HG02885 (cell line): Measurements from ENCODE around the gene ST7L.
A peak's percentile ranks its signal among the peaks of the same experiment; 100 is the strongest.

ENCODE experiments used
- ATAC-seq: cut with Tn5 transposase; IDR thresholded peaks from one replicate; pipeline ENCODE4 v1.9.1; 2021; ENCODE audit warnings: mild to moderate bottlenecking; ENCODE audit not compliant: unreplicated experiment, poor library complexity

ST7L gene

DNA sequence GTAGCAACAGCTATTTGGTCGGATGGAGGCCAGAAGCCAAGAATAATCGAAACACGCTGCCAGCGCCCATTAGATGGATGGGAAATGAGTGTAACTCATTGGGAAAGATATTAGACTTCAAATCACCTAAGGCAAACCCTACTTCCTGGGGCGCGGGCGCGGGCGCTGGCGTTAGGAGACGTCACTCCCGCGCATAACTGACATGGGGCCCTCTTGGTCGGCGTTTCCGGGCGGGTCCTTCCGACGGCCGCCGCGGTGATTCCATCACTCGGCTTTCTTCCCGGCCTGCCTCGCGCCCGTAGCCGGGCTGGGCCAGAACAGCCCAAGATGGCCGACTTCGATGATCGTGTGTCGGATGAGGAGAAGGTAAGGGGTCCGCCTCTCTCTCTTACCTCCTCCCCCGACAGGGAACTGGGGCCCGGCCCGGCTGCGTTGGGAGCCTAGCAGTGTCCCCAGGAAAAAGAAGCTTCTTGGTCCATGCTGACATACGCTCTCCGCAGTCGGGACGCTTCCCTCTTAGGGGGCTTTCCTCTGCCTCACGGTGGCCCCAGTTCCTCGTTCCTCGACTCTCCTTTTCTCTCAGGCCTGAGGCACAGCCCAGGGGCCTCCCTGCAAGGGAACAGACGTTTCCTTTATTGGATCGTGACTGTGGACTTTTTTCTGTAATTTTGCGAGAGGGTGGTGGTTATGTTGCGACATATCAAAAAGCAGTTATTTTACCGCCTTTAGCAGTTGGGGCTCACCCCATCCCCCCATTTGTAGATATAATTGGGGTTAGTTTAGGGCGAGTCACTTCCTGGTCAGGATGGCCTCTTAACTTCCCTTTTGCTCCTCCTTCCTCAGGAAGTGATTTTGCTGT is 806 bp upstream of the ST7L start, which contains the start of gene CAPZA1:
Gene CAPZA1, plus strand, starts transcription at position 315 of the 859 bp plus-strand sequence. Its CDS starts 13 bp downstream, at position 328.
- ATAC-seq = peak; percentile 82

DNA sequence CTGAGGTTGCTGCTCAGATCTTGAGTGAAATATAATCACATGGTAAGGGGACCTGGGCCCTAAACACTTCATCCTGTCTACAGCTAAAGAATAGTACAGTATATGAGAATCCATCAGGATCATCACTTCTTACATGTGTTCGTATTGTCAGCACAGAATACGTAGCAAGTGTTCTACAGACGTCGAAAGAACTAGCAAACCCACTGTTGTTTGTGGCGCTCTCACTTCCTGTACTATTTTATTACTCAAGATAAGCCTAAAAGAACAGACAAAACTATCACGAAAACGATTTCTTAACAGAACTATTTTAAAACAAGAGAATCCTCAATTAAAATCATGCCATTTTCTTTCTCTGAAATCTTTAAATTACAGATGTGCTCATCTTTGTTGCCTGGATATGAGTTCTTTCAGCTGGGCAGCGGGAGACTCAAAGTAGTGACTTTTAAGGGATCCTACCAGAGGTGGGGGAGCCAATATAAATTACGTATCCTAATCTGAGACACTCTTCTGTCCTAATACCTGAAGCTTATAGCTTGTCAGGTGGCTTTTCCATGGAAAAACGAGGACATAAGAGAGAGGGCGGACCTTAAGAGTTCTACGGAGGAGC is 724 bp downstream of the ST7L start:
- no peak for ATAC-seq

DNA sequence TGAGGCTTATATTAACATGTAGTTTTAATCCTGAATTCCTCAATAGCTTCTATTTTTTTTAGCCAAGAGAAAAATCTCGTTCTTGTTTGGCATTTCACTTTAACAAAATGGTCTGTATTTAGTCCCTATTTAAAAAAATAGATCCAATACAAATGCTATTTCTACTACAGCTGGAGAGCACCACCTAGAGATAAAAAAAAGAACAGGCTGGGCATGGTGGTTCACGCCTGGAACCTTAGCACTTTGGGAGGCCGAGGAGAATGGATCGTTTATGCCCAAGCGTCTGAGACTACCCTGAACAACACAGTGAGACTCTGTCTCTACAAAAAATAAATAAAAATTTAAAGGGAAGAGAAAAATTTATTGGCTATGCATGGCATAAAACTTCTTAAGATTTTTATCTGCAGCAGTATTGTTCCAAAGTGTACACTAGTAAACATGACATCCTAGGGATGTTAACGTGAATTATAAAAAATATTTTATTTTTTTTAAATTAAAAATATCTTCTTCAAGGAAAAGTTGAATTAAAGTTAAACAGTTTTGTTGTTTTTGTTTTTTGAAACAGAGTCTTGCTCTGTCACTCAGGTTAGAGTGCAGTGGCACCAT is 4.4 kb downstream of the ST7L start:
- no peak for ATAC-seq

DNA sequence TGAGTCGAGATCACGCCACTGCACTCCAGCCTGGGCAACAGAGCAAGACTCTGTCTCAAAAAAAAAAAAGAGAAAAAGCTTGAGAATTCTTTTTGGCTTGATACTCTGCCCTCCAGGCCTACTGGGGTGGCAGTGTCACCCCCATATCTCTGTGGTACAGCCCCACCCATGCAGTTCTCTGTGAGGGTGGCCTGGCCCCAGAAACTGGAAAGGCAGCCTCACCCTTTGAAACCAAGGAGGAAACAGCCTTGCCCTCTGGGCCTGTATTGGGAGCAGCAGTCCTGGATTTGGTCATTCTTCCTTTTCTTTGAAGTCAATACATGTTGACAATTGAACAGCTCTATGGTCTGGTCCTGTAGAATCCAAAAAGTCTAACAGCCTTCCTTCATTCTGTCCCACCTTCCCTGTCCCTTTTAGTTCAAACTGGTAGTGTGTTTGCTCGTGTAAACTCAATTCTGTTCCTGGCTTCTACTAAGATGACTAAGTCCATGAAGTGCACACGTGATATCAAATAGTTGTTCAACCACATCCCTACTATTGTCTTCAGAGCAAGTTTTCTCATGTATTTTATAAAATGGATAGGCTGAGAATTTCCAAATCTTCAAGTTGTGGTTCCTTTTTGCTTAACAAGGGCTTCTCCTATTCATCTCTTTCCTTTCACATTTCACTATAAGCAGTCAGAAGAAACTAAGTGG is 13.2 kb downstream of the ST7L start:
- no peak for ATAC-seq

DNA sequence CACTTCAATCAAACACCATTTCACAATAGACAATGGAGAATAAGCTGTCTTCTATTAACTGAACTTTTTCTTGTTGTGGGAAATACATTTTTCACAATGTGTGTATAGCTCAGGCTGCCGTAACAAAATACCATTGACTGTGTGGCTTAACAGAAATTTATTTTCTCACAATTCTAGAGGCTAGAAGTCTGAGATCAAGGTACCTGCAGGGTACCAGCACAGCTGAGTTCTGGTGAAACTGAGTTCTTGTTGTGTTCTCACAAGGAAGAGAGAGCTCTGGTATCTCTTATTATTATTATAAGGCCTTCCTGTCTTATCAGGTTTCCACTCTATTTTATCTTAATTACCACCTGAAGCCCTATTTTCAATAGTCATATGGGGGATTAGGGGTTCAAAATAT is 15.4 kb downstream of the ST7L start:
- no peak for ATAC-seq

DNA sequence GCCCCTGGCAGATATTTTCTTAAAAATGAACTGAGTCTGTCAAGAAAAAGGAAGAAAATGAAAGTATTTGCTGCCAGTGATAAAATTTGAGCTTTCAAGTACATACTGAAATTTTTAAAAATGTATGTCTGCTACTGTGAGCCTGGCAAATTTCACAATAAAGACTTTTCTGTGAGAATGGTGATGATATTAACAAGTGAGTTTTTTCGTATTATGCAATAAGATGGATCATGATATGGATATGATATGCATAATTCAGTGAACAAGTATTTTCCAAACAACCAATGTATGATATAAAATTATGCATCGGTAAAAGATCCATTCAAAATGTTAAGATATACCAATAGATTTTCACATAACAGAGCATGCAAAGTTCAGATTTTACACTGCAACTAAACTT is 15.9 kb downstream of the ST7L start:
- no peak for ATAC-seq

DNA sequence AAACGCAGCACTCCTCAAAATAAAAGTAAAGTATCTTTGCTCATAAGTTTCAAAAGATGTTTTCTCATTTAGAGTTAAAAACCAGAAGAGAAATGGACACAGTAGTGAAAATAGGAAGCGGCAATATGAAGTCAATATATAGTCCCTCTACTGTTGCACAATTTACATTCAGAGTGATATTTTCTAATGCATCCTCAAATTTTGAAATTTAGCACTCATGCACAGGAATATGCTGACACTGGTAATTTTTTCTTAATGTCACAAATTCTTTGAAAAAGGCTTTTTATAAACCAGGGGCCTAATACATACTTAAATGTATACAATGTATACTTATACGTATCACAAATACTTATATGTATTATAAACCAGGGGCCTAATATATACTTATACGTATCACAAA is 19.5 kb downstream of the ST7L start:
- ATAC-seq = no peak

DNA sequence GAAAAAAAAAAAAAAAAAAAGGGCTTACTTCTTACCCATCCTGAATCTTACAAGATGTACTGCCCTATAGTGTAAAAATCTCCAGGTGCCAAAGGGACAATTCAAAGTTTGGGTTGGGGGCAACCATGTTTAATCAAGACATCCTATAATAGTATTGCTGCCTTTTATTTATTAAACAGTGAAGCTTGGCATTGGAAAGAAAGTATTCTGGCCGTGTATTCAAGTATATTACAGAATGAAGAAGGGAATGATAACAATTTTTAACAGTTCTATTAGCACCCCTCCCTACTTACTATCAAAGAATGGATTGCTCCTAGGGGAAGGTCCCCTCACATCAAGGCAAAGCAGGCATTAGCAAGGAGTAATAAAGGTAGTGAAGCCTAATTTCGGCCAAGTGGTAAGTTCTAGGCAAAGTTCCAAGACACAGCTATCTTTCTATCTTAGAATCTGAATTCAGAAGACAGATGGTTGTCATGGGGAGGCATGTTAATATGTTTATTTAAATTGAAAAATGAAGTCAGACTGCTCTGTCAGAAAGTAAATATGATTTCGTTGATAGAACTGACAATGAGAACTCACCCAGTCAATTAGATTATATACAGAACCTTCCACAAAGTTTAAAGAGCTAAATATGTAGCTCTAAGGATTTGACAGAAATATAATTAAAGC is 24.6 kb downstream of the ST7L start:
- ATAC-seq = no peak

DNA sequence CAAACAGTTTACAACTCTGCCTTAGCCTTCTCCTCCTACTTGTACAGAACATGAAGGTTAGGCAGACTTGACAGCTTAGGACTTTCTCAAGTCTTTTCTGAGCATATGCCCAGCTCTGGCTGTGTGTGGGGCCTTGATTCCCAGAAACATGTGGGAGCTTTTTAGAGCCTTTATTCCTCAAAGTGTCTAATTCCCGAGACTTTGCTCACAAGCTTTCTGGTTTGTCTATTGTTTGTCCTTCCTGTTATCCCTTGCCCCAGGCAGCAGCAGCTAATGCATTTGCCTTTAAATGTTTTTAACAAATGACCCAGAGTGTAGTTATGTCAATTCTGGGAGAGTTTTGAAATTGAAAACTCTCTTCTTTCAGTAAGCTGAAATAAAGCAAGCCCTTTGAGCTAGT is 29.2 kb downstream of the ST7L start:
- ATAC-seq = no peak

DNA sequence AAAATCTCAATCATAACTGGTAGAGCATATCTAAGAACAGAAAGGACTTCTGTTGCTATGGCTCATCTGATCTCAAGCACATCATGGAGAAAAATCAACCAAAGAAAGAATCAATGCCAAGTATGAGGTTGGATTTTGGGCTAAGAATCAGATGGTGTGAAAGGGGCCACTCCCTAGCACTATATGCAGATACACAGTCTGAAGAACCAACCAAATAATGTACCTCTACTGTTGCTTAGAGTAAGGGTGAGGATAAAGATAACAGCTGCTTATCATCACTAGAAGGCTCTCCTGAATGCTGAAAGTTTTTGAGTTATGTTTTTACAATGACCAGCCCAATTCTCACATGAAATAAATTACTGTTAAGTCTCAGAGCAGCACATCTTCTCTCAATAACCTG is 35.6 kb downstream of the ST7L start:
- ATAC-seq = no peak

DNA sequence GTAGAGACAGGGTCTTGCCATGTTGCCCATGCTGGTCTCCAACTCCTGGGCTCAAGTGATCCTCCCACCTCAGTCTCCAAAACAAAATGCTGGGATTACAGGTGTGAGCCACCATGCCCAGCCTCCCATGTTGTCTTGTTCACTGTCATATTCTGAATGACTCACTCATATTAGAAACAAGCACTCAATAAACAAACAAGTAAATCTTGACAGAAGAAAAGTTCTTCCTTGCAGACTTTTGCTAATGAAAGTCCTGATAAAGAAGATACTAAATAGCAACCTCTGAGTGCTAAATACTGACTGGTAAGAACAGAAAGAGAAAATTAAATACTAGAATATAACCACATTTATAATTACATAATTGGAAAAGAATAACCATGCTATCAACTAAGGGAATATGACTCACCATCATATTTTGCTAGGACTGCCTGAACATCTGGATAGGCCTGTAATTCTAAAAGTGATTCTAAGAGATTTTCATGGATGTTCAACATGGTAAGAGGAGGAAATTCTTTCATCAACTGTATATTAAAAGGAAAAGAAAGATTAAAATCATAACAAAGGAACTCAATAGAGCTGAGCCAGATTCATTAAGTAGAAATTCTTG is 37.3 kb downstream of the ST7L start:
- ATAC-seq = no peak

DNA sequence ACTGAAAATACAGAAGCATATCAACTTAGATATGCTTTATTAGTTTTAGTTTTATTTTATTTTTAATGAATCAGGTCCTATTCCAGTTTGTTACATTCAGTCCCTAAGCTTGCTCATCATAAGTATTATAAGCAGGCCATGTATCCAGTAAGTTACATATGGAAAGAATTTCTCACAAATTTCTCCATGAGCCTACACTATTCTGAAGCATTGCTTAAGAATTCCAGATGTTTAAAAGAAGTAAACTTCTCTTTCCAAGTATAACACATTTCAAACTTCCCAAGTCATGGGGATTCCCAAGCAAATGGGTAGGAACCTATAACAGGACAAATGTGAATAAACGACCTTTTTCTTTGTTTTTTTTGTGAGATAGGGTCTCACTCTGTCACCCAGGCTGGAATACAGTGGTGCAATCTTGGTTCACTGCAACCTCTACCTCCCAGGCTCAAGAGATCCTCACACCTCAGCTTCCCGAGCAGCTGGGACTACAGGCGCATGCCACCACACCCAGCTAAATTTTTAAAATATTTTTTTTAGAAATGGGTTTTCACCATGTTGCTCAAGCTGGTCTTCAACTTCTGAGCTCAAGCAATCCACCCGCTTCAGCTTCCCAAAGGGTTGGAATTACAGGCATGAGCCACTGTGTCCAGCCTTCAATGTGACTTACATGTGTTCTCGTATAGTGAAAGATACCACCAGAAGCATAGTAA is 39.0 kb downstream of the ST7L start:
- ATAC-seq = no peak

DNA sequence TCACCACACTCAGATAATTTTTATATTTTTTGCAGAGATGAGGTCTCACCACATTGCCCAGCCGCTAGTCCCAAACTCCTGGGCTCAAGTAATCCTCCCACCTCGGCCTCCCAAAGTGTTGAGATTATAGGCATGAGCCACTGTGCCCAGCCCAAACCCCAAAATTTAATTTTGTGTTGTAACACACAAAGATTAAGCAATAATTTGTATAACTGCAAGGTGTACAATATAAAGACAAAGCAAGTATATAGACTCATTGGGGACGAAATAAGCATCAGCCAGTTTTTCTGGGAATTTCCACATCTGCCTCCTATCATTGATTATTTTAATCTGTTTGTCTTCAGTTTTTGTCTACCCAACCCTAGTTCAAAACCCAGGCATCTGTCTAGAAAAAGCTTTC is 42.7 kb downstream of the ST7L start:
- ATAC-seq = no peak

DNA sequence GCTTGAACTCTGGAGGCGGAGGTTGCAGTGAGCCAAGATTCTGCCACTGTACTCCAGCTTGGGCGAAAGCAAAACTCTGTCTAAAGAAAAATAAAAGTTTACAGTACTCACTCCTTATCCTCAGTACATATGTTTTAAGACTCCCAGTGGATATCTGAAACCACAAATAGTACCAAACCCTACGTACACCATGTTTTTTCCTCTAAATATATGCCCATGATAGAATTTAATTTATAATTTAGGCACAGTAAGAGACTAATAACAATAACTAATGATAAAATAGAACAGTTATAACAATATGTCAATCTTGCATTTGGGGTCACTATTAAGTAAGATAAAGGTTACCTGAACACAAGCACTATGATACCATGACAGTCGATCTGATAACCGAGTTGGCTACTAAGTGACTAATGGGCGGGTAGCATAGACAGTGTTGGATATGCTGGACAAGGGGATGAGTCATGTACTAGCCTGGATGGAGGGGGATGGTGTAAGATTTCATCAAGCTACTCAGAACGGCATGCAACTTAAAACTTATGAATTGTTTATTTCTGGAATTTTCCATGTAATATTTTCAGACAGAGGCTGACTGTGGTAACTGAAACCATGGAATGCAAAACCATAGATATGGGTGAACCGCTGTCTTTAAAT is 43.7 kb downstream of the ST7L start:
- ATAC-seq = no peak

DNA sequence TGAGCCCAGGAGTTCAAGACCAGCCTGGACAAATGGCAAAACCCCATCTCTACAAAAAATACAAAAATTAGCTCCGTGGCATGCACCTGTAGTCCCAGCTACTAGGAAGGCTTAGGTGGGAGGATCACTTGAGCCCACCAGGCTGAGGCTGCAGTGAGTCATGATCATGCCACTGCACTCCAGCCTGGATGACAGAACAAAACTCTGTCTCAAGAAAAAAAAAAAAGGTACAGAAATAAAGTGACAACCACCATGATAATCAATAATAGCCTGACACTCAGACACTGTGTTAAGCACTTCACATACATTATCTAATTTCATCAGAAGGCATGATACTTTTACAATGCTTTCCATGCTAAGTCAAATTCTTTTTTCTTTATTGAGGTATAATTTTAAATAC is 53.1 kb downstream of the ST7L start:
- ATAC-seq = no peak

DNA sequence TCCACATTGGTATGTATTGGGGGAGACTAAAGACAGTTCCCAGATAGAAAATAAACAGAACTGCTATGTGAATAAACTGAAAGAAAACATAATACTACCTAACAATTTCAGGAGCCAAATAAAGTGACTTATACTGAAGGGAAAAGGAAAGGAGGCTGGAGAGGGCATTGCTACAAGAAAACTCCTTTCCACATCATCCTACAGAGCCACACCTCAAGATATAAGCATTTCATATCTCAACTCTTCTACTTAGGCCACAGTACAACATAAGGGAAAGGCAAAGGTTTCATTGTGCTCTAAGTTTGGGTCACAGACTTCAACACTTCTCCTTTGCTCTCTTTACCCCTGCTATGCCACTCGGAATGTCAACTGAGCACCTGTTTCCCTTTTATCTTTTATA is 54.9 kb downstream of the ST7L start:
- ATAC-seq = no peak

DNA sequence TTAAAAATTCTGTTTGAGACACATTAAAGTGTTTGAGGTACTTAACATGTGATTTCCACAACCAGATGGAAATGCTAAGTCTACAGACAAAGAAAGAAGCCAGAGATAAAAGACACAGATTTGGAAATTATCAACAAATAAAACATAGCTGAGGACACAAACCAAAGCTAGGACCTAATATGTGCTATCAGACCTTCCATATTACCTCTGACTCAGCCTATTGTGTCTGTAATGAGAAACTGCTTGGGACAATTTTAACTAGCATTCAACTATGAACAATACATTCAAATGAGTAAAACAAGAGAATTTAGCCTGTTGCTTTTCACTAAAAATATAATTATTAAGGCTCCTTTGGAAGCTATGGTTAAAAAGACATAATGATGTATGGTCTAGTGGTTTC is 55.6 kb downstream of the ST7L start:
- no peak for ATAC-seq

DNA sequence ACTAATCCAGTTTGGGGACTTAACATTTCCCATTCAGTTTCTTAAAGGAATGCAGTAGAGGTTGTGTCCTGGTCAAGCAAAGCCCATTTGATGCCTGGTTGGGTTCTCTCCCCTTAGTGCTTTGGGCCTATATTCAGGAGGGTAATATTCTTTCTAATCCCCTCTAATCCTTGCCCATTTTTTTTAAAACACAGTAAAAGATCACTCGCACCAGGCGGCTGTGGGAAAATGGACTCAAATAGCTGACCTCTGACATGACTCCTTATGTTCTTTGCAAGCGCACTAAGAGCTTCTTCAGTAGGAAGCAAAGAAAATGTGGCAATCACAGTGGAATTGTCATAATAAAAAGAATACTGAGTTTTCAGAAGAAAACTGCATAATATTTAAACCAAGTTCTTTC is 60.3 kb downstream of the ST7L start:
- ATAC-seq = no peak

DNA sequence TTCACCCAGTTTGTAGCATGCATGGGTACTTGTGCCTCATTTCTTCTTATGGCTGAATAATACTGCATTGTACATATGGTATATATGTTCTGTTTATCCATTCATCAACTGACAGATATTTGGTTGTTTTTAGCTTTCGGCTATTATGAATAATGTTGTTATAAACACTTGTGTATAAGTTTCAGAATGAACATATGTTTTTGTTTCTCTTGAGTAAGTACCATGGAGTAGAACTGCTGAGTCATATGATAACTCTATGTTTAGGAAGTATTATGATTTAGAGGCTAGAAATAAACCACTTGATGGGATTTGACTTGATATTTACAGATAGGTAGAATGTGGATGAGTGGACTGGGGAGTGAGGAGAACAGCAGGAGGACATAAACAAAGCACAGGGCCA is 61.6 kb downstream of the ST7L start:
- ATAC-seq = no peak
